GM18907 (cell line): ENCODE measurements around the gene LDHD.

Source experiments
- ATAC-seq: cut with Tn5 transposase; IDR thresholded peaks from one replicate; pipeline ENCODE4 v1.9.1; 2021; ENCODE audit warnings: mild to moderate bottlenecking, moderate library complexity; ENCODE audit not compliant: unreplicated experiment

The LDHD gene

GRCh38 chr16:75114946-75115825, 1.4 kb downstream of the LDHD start:
- no peak for ATAC-seq

GRCh38 chr16:75114179-75114945, 2.2 kb downstream of the LDHD start:
- no peak for ATAC-seq

GRCh38 chr16:75113541-75114121, 2.9 kb downstream of the LDHD start:
- ATAC-seq, result no peak

- ATAC-seq, result no peak
Observed at GRCh38 chr16:75112734-75113491, 3.7 kb downstream of the LDHD start.

- ATAC-seq, result no peak
Observed at GRCh38 chr16:75111961-75112733, 4.4 kb downstream of the LDHD start.

- peak; percentile 4 for ATAC-seq
Observed at GRCh38 chr16:75111514-75111940, 5.1 kb downstream of the LDHD start.

GRCh38 chr16:75110637-75111513, 5.7 kb downstream of the LDHD start:
- ATAC-seq, result peak; percentile 69

GRCh38 chr16:75109732-75110243, 6.8 kb downstream of the LDHD start:
- ATAC-seq, result no peak

- peak; percentile 38 for ATAC-seq
Observed at GRCh38 chr16:75108792-75109731, 7.5 kb downstream of the LDHD start.

GRCh38 chr16:75107505-75107904, 9.1 kb downstream of the LDHD start:
- no peak for ATAC-seq

- ATAC-seq, result no peak
Observed at GRCh38 chr16:75106351-75107274, 10.0 kb downstream of the LDHD start.

- ATAC-seq, result no peak
Observed at GRCh38 chr16:75105306-75106061, 11.1 kb downstream of the LDHD start.

GRCh38 chr16:75104836-75105235, 11.7 kb downstream of the LDHD start:
- ATAC-seq, result no peak

- no peak for ATAC-seq
Observed at GRCh38 chr16:75103994-75104393, 12.6 kb downstream of the LDHD start.

- no peak for ATAC-seq
Observed at GRCh38 chr16:75102595-75102994, 14.0 kb downstream of the LDHD start.

- no peak for ATAC-seq
Observed at GRCh38 chr16:75101635-75102034, 14.9 kb downstream of the LDHD start.
